GM19397 (cell line): ENCODE data around the gene TRAK1.
A peak's percentile ranks its signal among the peaks of the same experiment; 100 is the strongest.

ENCODE experiments used
- ATAC-seq: cut with Tn5 transposase; IDR thresholded peaks from one replicate; pipeline ENCODE4 v1.9.1; 2021; ENCODE audit warnings: mild to moderate bottlenecking, moderate library complexity; ENCODE audit not compliant: unreplicated experiment

The TRAK1 gene

DNA sequence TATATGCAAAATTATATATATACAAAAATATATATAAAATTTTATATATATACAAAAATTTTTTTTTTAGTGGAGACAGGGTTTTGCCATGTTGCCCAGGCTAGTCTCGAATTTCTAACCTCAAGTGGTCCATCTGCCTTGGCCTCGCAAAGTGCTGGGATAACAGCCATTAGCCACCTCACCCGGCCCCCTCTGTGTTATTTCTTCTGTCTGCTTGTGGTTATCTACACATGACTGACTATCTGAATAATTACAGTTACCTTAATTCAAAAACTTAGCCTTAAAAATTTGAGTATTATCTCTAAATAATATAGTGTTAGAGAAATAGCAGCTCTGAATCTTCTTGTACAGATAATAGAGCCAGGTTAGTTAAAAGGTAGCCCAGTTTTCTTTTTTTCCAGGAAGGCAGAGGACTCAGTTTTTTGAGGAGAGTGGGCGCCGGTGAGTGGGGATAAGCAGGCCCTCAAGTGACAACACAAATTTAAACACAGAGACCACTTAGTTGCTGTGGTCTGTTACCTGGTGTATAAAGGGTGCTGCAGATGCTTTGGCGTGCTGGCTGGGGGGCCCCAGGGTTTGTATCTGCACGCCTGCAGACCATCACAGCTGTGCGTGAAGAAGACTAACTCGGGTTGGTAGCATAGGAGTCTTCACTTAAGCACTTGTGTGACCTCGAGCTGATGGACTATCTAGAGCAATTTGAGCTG lies 83.7 kb downstream of the TRAK1 start:
- ATAC-seq = no peak

DNA sequence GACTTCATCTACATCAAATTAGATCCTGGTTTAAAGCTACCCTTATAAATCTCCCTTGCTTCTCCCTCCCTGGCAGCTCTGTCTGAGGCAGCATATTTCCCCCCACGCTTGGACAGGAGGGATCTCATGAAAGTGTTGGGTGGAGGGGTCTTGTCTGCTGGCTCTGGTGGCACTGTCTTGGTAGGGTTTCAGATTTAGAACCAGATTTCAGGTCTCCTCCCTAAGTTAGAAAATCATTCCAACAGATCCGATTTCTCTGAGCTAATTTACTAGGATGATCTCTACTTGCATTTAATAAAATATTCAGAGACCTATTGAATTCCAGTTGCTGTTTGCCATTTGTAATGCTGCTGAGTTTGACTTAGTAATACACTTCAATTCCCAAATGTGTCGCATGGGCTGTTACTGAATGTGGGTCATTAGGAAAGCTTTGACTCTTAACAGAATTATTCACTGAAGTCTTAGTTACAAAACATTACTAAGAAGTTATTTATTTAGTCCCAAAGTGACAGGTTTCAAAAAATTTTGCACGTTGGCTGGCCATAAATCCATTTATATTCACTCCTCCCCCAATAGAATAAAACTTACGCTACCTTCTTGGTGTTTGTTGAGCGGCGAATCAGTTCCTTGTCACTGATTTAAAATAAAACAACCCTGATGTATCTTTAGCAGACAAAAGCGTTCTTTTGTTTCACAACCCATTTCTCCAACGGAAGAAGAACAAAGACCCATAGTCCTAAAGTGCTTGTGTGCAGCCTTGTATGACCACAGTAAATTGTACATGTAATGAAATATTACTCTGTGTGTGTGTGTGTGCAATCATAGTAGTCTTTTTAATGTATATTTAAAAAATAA lies 84.5 kb downstream of the TRAK1 start:
- ATAC-seq = no peak

DNA sequence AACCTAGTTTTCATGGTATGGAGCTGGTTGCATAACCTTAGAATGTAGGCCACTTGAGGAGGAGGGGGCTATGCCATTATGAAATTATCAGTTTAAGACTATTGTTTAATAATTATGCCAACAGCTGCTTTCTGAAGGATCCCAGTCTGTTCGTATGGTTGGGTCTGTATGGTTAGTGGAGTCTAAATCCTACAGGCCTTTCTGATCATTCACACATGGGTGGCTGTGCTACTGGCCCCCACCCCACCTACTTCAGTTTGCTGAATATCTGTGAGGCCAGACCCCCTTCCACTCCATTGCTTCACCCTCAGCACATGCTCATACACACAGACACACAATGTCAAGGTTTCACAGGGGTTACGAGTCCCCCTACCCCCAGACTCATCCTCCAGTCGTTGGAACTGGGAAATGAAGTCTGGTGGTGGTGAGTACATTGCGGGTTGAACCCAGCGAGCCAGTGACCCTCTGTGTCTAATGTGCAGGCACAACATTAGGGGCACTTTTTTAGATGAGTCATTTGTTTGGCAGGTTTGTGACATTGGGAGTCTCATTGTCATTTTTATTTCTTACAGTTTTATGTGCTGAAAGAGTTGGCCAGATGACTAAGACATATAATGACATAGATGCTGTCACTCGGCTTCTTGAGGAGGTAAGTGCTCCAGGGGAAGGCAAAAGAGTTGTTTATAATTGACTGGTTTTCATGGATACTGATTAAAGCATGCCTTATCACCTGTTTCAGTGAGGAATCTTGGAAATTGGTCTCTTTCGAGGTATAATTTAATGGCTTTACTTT lies 85.3 kb downstream of the TRAK1 start:
- ATAC-seq = no peak

DNA sequence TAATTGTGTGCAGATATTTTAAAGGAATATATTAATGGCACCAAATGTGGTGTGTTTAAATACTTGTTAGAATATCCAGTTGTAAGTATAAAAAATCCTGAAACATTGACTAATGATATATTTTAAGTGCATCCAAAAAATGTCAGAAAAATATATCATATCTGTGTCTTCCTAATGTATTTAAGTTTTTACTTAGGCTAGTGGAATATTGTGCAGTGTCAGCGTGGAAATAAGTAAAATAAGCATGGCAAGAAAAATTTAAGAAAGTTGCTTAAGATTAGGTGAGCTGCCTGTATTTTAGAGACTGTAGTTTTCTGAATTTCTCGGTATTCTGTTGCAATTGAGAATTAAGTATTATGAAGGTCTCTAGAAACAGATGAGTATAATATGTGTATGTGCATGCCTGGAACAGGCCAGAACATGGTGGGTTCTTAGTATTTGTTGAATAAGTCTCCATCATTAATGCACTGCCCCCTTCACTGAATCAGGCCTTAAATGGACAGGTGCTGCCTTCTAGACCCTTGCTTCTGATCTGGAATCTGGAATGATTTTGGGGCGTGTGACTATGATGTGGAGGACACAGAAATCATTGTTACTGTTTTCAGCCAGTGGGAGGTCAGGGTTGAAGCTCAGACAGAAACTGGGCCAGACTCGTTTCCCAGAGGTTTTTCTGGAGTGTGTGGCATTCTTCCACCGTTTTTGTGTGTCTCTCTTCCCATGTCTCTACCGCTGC lies 86.1 kb downstream of the TRAK1 start:
- no peak for ATAC-seq

DNA sequence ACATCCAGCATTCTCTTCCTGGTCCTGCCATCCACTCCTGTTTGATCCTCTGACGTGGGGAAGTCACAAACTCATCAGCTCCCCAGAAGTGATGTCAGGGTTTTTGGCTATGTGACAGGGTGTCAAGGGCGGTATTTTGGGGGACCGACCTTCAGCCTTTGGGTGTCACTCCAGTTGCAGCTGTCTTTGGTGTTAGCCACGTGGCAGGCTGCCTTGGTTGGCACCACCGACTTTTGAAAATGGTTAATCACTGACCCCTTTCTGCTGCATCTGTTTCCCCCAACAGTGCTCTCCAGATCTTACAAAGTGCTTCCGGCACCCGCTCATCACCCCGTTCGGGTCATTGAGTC lies 86.6 kb downstream of the TRAK1 start:
- ATAC-seq = no peak

DNA sequence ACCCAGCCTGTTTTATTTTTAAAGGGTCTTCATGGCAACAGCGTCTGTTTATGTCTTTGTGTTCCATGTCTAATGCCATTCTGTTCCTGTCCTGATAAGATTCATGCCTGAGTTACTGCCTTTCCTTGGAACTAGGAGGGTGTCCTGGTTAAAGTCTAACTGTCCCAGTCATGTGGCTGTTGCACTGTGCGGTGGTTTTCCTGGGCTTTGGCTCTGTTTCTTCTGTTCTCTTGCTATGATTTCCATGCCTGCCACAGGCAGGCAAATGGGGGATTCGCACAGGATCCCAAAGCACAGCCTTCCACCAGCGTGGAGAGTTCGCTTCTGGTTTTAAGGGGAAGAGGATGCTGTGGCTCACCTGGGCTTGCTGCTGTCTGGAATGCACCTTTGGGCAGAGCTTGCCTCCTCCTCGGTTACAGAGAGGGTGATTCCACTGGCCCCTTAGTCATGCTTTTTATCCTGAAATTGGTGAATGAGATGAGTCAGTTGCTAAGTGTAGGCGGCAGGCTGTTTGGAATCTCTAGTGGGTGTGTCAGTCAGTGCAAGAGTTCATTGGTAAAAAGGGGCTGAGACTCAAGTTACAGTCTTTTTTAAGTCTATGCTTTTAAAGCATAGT lies 88.1 kb downstream of the TRAK1 start:
- ATAC-seq = no peak

DNA sequence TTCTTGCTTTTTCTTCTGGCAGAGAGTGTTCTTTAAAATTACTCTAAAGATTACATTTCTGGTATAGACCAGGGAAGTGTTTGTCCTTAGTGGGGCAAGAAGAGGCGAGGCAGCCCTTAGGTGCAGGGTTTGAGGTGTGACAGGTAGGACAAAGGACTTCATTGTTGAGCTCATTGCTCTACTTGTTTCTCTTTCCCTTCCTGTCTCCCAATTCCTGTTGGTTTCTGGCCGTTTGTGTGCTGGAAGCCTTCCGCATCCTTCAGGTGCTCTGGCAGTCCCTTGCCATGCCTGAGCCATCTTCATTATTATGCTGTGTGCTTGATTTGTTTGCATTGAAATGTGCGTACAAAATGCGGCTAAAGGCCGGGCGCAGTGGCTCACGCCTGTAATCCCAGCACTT lies 89.7 kb downstream of the TRAK1 start:
- no peak for ATAC-seq

DNA sequence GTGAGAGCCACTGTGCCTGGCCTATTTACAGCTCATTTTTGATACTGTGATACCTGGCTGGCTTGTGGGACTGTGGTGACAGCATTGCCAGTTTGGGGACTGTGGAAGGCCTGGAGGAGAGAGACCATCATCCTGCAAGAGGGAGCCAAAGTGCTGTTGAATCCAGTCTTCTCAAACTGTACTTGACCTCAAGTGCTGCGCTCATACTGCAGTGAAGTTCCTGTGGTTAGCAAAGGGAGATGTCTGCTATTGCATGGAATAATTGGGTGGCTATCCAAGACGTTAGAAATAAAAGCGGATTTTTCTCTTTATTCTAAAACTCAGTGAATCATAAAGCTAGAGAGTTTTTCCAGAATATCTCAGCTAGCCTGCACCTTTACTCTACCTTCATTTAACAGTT lies 91.4 kb downstream of the TRAK1 start:
- ATAC-seq = no peak

DNA sequence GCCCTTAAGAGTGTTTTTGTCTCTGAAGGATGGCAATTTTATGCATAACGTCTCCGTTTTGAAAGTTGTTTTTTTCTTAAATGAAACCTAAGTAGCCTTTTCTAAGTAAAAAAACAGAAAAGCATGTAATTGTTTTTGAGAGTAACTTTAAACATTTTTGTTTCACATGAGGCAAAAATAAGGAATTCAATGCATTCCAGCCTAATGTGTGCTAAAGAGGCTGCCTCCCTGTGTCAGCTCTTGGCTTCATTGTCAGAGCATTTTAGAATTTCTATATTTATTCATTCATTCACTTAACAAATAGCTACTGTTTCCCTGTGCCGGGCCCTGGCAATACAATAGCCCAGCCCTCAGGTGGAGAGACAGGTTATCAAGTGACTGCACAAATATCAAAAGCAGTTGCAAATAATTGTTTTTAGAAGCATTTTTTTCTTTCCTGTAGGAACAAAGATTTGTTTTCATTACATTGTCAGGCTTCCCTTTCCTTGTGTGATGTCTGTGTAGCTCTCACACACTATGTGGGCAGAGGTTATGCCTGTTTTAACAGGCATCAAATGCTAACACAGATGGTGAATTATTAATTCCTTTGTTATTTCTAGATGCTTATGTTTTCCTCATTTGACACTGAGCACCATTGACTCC lies 93.0 kb downstream of the TRAK1 start:
- no peak for ATAC-seq

DNA sequence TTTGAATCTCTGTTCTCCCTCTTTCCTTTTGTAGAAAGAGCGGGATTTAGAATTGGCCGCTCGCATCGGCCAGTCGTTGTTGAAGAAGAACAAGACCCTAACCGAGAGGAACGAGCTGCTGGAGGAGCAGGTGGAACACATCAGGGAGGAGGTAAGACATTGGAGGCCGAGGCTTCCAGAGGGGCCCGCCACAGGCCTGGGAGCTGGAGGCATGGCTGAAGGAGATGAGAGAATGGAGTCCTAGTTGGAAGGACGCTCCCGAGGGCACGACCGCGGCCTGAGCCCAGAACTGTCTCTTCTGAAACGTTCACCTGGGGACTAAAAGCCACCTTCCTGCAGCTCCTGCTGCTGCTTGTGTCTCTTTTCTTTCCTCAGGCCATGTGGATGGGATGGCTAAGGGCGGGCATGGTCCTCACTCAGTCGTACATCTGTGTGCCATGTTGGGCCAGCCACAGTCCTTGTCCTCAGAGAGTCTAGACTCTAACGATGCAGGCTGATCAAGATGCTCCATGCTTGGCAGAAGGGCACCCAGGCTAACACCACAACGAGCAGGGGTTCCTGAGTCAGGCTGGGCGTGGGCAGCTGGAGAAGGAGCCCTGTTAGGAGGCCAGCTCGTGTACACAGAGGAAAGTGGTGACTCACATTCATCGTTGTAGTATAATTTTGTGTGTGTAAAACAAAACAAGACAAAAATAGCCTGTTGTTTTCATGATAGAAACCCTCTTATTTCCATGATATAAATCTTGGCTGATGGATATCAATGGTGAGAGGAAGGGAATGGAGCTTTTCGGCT lies 93.7 kb downstream of the TRAK1 start:
- ATAC-seq = no peak

DNA sequence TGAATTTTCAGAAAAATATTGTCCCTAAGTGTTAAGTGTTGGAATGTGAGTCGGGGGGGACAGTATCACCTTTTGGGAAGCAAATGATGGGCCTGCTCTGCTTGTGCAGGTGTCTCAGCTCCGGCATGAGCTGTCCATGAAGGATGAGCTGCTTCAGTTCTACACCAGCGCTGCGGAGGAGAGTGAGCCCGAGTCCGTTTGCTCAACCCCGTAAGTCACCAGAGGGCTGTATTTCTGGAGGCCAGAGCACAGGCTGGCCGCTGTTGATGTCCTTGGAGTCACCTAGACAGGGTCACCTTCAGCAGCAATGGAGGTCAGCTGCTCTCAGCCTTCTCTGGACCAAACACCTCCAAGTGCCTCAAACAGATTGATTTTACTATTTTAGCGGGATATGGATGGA lies 96.8 kb downstream of the TRAK1 start:
- no peak for ATAC-seq

DNA sequence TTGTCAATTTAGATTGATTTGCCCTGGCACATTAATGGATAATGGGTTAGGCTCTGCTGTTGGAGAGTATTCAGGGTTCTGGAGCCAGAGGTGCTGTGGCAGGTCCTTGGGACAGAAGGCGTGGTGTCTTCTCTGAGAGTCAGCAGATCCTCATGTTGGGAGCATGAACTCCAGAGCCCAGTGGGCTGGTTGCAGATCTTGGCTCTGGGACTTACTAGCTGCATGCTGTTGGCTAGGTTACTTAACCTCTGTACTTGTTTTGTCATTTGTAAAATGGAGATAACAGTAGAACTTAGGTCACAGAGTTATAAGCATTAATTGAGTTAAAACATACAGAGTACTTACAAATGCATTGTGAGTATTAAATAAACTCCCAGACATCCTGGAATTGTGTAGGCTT lies 97.2 kb downstream of the TRAK1 start:
- ATAC-seq = no peak

DNA sequence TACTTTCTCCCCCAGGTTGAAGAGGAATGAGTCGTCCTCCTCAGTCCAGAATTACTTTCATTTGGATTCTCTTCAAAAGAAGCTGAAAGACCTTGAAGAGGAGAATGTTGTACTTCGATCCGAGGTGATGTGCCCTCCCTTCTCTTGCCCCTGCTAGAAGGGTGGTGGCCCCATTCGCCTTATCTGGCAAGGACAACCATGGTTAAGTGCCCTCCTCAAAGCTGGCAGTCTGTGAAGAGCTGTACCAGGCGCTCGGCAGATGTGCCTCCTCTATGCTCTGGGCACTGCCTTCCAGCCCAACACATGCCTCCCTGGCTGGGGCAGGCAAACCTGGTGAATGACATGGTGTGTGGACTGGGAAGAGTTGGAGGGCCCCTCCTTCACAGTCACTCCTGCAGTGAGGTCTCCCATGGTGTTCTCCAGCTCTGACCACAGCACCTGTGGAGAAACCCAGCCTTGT lies 97.9 kb downstream of the TRAK1 start:
- ATAC-seq = no peak

DNA sequence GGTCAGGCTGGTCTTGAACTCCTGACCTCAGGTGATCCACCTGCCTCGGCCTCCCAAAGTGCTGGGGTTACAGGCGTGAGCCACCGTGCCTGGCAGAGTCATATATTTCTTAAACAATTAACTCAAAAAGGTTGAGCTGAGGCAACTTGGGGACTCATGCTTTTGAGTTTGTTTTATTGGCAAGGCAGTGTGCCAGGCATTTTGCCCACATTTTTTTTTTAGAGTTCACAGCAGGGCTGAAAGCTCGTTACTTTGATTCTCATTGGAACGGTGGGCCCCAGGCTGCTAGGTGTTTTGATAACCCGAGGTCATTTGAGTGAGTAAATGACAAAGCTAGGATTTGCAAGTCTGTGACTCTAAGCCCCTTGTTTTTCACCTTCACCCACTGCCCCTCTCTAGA lies 98.6 kb downstream of the TRAK1 start:
- no peak for ATAC-seq

DNA sequence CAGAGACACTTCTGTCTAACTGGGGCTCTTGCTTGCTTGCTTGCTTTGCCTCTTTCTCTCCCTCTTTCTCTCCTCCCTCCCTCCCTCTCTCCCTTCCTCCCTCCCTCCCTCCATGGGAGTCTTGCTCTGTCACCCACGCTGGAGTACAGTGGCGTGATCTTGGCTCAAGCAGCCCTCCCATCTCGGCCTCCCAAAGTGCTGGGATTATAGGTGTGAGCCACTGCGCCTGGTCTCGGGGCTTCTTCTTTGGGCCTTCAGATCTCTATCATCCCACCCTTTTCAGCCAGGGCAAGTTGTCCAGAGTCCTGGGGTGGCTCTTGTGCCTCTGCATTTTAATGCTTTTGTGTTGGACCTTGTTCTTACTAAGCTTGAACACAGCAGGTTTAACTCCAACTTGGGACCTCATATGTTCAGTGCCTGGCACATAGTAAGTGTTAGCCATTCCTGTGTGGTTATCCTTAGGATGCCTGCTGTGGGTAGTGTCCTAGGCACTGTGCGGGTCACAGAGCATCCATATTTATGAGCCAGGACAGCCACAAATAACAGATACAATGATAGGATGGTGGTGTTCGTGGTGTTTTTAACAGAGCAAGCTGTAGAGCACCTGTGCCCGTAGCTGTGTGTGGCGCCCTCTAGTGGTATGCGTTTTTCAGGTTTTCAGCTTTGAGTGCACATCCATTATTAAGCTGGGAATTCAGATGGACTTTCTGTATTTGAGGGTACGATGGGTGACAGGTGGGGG lies 99.7 kb downstream of the TRAK1 start:
- ATAC-seq = no peak

DNA sequence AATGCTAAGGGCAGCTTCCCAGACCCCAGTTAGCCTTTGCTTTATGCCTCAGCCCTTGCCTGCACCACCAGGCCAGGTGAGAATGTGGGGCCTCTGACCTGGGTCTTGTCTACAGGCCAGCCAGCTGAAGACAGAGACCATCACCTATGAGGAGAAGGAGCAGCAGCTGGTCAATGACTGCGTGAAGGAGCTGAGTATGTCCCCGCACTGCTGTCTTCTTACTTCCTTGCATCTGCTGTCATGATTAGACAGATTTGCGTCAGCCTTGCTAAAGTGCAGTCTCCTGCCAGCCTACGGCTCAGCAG lies 100.2 kb downstream of the TRAK1 start:
- no peak for ATAC-seq

DNA sequence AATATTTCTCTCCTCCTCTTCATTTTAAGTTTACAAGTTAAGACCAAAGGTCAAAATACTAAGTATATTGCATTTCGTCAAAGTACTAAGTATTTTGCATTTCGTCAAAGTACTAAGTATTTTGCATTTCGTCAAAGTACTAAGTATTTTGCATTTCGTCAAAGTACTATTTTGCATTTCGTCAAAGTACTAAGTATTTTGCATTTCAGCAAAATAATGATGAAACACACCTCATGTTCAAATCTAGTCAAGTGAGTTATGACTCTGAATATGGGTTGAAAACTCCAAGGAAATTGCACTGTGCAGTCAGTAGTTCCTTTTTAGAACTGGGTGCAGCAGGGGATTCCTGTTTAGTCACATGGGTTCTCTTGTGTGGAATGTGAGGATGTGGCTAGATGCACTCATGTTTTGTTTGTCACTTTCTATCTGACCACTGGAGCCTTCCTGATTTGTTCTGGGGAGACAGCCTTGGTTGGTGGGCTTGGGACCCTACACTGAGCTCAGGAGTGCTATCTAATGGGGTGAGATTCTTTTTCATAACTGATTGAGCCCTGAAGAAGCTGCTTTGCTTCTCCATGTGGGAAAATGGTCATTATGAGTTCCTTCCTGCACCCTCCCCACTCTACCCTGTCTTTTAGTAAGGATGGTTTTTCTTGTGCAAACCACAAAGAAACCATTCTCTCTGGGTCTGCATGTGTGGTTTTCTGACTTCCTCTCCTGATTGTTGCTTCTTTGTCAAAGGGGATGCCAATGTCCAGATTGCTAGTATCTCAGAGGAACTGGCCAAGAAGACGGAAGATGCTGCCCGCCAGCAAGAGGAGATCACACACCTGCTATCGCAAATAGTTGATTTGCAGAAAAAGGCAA lies 101.4 kb downstream of the TRAK1 start:
- ATAC-seq = peak; percentile 38
